HG03060 (cell line): ENCODE data around the gene WDR31.
A peak's percentile ranks its signal among the peaks of the same experiment; 100 is the strongest.
"Not testable (repeated sequence)": the region's sequence is repeated elsewhere in the genome, so short reads cannot be mapped to it uniquely, and the experiment has no call there.

Experiments used
- ATAC-seq: cut with Tn5 transposase; IDR thresholded peaks from one replicate; pipeline ENCODE4 v1.9.1; 2021; ENCODE audit warnings: low read depth, moderate number of reproducible peaks; ENCODE audit not compliant: unreplicated experiment

Gene WDR31

DNA sequence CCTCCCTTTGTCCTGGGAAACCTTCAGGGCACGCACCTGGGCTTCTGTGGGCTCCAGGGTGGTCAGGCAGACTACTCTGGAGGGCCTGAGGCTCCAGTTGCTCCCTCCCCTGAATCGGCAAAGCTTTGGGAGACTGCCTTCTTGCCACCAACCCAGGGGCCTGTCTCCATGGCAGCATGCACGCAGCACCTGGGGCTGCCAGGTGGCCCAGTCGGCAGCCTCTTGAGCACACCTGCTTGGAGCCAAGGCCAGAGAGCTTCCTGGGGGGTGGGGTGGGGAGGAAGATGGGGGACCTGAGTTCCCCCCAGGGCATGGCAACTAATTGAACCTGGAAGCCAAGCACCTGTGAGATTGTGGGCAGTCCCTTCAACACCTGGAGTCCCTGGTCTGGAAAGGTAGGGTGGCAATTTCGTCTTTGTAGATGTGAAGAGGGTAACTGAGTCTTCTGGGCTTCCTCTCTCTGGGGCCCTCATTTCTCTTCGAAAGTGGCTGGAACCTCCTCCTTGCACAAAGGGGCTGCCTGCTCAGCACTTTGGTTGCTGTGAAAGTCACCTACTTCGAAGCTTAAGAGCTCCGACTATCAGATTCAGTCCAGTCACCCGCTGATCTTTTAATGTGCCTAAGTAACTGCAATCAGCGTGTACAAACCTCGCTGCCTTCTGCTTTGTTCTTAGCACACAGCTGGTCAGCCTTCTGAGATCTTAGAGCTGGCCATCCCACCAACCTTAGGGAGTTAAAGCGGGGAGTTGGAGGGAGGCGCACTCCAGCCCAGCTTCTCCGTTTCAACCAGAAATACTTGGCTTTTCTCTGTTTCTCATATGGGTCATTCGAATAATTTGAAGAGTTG is 40.9 kb downstream of the WDR31 start:
- no peak for ATAC-seq

DNA sequence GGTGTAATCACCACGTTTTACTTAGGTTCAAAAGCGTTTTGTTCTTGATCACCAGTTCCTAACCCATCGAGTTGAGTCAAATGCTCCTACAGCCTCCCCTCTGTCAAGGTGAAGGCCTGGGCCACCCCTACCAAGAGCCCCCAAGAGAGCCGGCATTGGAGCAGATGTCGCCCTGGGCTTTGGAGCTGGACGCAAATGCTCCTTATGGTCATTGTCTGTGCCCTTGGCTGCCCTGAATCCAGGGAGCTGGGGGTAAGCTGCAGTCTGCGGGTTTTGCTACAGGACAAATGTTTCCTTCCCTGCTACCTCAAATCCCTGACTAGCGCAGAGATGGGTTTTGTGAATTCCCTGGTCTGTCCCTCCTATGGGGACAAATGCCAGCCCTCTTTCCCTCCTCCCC is 41.8 kb downstream of the WDR31 start:
- ATAC-seq = no peak

GRCh38 chr9:113296796-113297558 is 43.1 kb downstream of the WDR31 start:
- no peak for ATAC-seq

- not testable (repeated sequence) for ATAC-seq
Measured at GRCh38 chr9:113296247-113296646, 43.8 kb downstream of the WDR31 start.

- no peak for ATAC-seq
Measured at GRCh38 chr9:113293285-113293878, 46.7 kb downstream of the WDR31 start.

DNA sequence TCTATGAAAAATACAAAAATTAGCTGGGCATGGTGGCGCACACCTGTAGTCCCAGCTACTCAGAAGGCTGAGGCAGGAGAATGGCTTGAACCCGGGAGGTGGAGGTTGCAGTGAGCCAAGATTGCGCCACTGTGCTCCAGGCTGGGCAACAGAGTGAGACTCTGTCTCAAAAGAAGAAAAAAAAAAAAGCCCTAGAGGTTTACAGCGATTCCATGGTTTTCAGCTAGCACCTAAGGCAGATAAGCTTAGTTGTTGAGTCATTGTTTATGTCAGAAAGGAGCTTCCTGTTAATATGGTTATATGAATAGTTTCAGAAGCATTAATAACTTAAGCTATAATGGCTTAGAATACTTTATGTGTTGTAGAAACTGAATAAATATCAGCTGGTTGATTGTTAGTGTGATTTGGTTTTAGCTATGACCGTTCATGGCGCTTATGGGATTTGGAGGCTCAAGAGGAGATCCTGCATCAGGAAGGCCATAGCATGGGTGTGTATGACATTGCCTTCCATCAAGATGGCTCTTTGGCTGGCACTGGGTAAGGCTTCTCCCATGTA is 49.9 kb downstream of the WDR31 start:
- no peak for ATAC-seq

DNA sequence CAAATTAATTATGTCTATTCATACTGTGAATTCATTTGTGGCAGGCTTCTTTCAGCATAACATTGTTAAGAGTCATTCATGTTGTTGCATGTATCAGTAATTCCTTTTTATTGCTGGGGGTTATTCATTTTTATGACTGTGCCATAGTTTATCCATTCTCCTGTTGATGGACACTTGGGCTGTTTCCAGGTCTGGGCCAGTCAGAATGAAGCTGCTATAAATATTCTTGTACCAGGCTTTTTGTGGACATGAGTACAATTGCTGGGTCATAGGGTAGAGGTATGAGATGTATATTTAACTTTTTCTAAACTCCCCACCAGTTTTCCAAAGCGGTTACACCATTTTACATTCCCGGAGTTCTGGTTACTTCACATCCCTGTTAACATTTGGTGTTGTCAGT is 51.0 kb downstream of the WDR31 start:
- no peak for ATAC-seq

GRCh38 chr9:113281356-113281755 is 58.7 kb downstream of the WDR31 start:
- no peak for ATAC-seq

DNA sequence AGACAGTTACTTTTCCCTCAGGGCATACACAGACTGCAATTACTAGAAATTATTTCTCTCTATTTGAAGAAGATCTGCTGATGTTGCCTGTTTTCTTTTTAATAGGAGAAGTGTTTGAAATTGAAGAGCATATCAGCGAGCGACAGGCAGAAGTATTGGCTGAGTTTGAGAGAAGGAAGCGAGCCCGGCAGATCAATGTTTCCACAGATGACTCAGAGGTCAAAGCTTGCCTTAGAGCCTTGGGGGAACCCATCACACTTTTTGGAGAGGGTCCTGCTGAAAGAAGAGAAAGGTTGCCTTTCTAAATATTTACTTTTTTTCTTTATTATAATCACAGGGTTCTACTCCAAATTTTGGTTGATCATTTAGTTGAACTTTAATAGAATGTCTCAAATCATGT is 61.2 kb downstream of the WDR31 start:
- no peak for ATAC-seq

DNA sequence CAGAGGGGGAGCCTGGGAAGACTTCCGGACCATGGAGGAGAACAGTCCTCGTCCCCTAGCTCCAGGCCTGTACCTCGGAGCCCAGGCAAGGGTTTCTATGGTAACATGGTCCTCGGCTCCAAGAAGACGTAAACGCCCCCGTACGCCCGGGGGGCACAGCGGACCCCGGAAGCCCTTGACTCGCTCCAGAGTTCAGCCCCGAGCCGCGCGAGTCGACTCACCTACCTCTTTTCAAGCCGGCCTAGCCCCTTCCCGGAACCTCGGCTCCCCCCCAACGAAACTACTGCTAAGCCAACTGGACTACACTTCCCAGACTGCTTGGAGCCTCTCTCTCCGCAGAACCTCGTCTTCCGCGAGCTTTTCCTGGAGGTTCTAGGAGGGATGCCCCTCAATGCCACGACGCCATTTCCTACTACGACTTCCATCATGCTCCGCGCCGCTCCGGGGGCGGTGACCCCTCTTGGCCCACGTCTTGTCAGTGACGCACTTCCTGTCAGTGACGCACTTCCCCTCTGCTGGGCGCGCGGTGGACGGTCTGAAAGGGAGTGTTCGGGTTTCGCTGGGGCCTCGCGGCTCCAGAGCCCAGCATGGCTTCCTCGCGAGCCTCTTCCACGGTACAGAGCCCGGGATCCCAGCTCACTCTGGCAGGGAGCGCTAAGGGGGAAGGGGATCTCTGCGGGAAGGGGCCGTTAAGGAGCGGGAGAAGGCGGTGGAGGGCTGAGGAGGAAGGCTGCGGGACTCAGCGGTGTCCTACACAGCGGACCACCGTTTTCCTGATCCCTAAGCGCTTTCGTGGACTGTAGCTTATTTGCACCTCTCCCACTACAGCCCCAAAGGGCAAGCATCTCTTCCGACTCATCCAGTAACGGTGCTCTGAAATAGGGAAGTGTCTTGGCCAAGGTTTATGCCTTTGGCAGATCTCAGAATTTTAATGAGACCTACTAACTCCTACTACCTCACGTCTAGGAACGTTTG is 64.6 kb downstream of the WDR31 start, which contains the start of the genes CDC26 and PRPF4:
CDC26 (minus strand) TSS at position 416 of the 975 bp plus-strand sequence. CDS start 3,065 bp downstream, outside the sequence.
PRPF4 (plus strand) TSS at position 502 of the 975 bp plus-strand sequence; CDS start at position 588, 86 bp downstream.
- ATAC-seq = peak; percentile 97

GRCh38 chr9:113274474-113275156 is 65.5 kb downstream of the WDR31 start:
- no peak for ATAC-seq

GRCh38 chr9:113269871-113270270 is 70.2 kb downstream of the WDR31 start:
- no peak for ATAC-seq

DNA sequence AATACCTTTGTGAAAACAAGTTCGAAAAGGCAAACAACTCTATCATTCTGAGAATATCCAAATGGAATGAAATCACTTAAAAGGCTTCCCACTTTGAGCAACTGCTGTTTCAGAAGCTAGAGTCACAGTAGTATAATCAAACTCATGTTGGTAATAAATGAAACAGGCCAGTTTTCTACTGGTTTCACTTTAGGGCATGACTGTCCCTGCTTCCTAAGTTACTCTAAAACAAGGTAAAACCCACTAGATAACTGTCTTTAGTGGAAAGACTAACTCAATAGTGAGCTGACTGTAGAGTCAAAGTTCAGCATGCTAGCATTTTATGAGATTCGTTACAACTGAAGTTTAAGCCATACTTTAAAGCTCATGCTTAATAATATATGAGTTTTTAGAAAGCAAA is 70.7 kb downstream of the WDR31 start:
- ATAC-seq = no peak

- no peak for ATAC-seq
Measured at GRCh38 chr9:113267911-113268566, 72.0 kb downstream of the WDR31 start.

GRCh38 chr9:113266174-113266573 is 73.9 kb downstream of the WDR31 start:
- ATAC-seq = no peak
